Stimulated activated CD4-positive, alpha-beta T cell treated with anti-CD3 and anti-CD28 coated beads, Interleukin-1b, Interleukin-23, amount 100 ng/mL, for 1 hour (primary cell): ENCODE measurements around the gene CENPH.
"Not testable (repeated sequence)": the region's sequence is repeated elsewhere in the genome, so short reads cannot be mapped to it uniquely, and the experiment has no call there.

ENCODE experiments used
- DNase-seq, 2 donors: peaks; one replicate each; pipeline ENCODE4 v3.0.0-alpha.2; 2020; ENCODE audit warnings: low read depth in 2 of 2

CENPH gene

GRCh38 chr5:69250593-69250992 lies 61.2 kb downstream of the CENPH start:
- DNase-seq, result no peak

- no peak for DNase-seq
Observed at GRCh38 chr5:69252437-69252836, 63.1 kb downstream of the CENPH start.

- DNase-seq, result not testable (repeated sequence)
Observed at GRCh38 chr5:69255940-69256339, 66.6 kb downstream of the CENPH start.

GRCh38 chr5:69257577-69257976 lies 68.2 kb downstream of the CENPH start:
- DNase-seq, result no peak
